Neural progenitor cell (in vitro differentiated cells): ENCODE results near the gene MYOM3.

Experiments
- EZH2 ChIP-seq: fragments of 200-600 bp; sonication (generic); IDR thresholded peaks from 2 replicates; pipeline ENCODE4 v1.6.1; 2017; ENCODE audit warnings: antibody characterized with exemption, mild to moderate bottlenecking, moderate library complexity
- TF ChIP-seq, protein P1 (sequence below): fragments of 200-600 bp; sonication (generic); IDR thresholded peaks from 2 replicates; pipeline ENCODE4 v1.5.1; 2017; ENCODE audit warnings: antibody characterized with exemption, mild to moderate bottlenecking

DNA sequence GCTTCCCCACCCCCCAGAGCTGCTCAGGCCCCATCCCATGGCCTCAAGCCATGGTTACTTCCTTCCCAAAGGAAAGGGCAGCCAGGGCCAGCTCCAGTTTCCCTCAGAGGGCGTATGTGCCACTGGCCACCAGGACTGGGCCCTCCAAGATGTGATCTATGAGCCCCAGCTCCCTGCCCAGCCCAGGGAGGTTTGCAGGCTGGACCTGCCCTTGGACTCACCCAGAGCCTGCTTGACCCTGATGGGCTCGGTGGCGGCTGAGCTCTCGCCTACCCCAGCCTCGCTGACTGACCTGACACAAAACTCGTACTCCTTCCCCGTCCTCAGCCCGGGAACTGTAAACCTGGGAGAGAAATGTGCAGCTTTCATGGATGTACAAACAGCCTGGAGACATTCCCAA is 29.6 kb downstream of the MYOM3 start:
- TF ChIP-seq, protein P1, sequence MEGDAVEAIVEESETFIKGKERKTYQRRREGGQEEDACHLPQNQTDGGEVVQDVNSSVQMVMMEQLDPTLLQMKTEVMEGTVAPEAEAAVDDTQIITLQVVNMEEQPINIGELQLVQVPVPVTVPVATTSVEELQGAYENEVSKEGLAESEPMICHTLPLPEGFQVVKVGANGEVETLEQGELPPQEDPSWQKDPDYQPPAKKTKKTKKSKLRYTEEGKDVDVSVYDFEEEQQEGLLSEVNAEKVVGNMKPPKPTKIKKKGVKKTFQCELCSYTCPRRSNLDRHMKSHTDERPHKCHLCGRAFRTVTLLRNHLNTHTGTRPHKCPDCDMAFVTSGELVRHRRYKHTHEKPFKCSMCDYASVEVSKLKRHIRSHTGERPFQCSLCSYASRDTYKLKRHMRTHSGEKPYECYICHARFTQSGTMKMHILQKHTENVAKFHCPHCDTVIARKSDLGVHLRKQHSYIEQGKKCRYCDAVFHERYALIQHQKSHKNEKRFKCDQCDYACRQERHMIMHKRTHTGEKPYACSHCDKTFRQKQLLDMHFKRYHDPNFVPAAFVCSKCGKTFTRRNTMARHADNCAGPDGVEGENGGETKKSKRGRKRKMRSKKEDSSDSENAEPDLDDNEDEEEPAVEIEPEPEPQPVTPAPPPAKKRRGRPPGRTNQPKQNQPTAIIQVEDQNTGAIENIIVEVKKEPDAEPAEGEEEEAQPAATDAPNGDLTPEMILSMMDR, result no peak
- no peak for TF ChIP-seq EZH2
